SH-SY5Y (cell line): ENCODE results near the gene STMN1.

ENCODE experiments used
- GATA2 ChIP-seq: IDR thresholded peaks from 2 replicates; pipeline ENCODE4 v1.6.1; 2011; ENCODE audit warnings: mild to moderate bottlenecking, low read depth, low read length
- GATA3 ChIP-seq: IDR thresholded peaks from 2 replicates; pipeline ENCODE4 v1.6.1; 2011; ENCODE audit warnings: low read depth, mild to moderate bottlenecking, low read length, moderate library complexity

DNA sequence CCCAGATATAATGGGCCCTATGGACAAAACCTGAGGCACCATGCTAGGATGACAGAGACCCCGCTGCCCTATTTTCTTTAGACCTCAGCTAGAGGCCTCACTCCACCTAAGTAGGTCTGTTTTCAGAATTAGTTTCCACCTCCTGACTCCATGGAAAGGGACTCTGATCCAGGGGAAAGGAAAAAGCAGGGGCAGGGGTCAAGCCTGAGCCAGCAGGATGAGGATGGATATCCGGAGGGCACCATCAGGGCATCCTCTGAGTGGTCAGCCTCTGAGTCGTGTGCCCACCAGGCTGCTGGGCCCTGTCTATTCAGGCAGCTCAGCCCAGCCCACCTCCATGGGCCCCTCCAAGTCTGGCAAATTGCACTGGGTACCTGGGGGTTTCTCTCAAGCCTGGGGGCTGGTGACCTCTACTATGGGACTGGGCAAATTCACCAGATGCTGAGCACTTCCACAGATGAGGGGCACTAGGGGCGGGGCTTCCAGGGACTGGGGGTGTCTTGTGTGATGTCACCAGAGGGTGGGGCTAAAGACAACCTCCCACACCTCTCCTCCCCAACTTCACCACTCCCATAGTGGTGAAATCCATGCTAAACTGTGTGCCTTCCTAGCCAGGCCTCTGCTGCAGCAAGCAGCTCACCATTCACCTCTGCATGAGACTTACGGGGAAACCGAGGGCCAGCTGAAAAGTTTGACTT is 36.2 kb downstream of the STMN1 start:
- TF ChIP-seq GATA2 = no peak
- no peak for TF ChIP-seq GATA3
